K562 (cell line): ENCODE data around the gene NRM. TPM values are rescaled to one million over a fixed set of nuclear protein-coding genes. Genes with fewer than 3 reads are reported as not detected.

Source experiments
- CBX1 ChIP-seq: sonication (generic); IDR thresholded peaks from 2 replicates; pipeline ENCODE4 v1.6.1; 2016; ENCODE audit warnings: antibody characterized with exemption, low read depth, mild to moderate bottlenecking
- NFATC3 ChIP-seq: fragments of 450-650 bp; IDR thresholded peaks from 2 replicates; pipeline ENCODE4 v1.6.1; 2017; ENCODE audit warnings: mild to moderate bottlenecking
- NR2F6 ChIP-seq: fragments of 450-650 bp; formaldehyde crosslinking; IDR thresholded peaks from 2 replicates; pipeline ENCODE4 v1.4.0; 2020; ENCODE audit warnings: mild to moderate bottlenecking
- POLR2B ChIP-seq: fragments of 450-650 bp; IDR thresholded peaks from 2 replicates; pipeline ENCODE4 v1.6.1; 2018; ENCODE audit warnings: low read depth; ENCODE audit not compliant: partially characterized antibody
- PTTG1 ChIP-seq: fragments of 450-650 bp; IDR thresholded peaks from 2 replicates; pipeline ENCODE4 v1.6.1; 2016; ENCODE audit warnings: low read depth, mild to moderate bottlenecking, missing genetic modification characterization, missing compliant biosample characterization
- RBFOX2 ChIP-seq: fragments of 200-400 bp; formaldehyde crosslinking; IDR thresholded peaks from 2 replicates; pipeline ENCODE4 v1.6.1; 2017; ENCODE audit warnings: low read depth, mild to moderate bottlenecking, low read length, moderate library complexity
- RBM15 ChIP-seq: fragments of 200-400 bp; formaldehyde crosslinking; IDR thresholded peaks from 2 replicates; pipeline ENCODE4 v1.6.1; 2018; ENCODE audit warnings: mild to moderate bottlenecking, low read length, moderate library complexity; ENCODE audit not compliant: insufficient read depth
- TBP ChIP-seq: optimal IDR thresholded peaks from 2 replicates; pipeline ENCODE3; 2011; ENCODE audit warnings: low read depth, low read length, improper control_type of control experiment
- TCFL5 ChIP-seq: fragments of 250-450 bp; sonication (Bioruptor Pico); conservative IDR thresholded peaks from 2 replicates; pipeline ENCODE4 v1.6.1; 2021; ENCODE audit warnings: mild to moderate bottlenecking, moderate library complexity, matching md5 sums
- ZBED1 ChIP-seq: IDR thresholded peaks from 2 replicates; pipeline ENCODE4 v1.6.1; 2014
- ZNF57 ChIP-seq: fragments of 450-650 bp; formaldehyde crosslinking; IDR thresholded peaks from 2 replicates; pipeline ENCODE4 v1.4.0; 2020; ENCODE audit warnings: mild to moderate bottlenecking, moderate library complexity
- polyA plus RNA-seq, 8 experiments: library from polyadenylated mRNA; depleted of rRNA in 4 of 8; stranded (reverse) in 5 of 8; unstranded in 3 of 8; fragments of >200 nt; fragmentation: Nextera tagmentation in 2 of 8; fragmentation: Illumina TruSeq in 1 of 8; extraction: Ambion mirVana in 2 of 8; extraction: Trizol in 1 of 8; gene quantifications; 2 replicates each; pipeline versions ENCODE4 v1.2.1 to v1.2.3, GENCODE V29; 2011 to 2014; ENCODE audit warnings: inconsistent platforms in 1 of 8, missing spikeins in 1 of 8
- total RNA-seq, 7 experiments: library from RNA; depleted of rRNA in 6 of 7; stranded (reverse); fragments of >200 nt in 6 of 7; fragmentation: Illumina TruSeq in 2 of 7; extraction: Trizol in 2 of 7; gene quantifications; 2 replicates each; pipeline versions ENCODE4 v1.2.1 to v1.2.3, GENCODE V29; 2011 to 2021; ENCODE audit warnings: low replicate concordance in 1 of 7
- TF ChIP-seq, protein P1 (sequence below), 2 experiments: fragments of 450-650 bp; formaldehyde crosslinking in 1 of 2; IDR thresholded peaks; 2 replicates each; pipeline versions ENCODE4 v1.4.0 to v1.6.1; 2014 to 2020; ENCODE audit warnings: mild to moderate bottlenecking in 2 of 2, borderline replicate concordance in 1 of 2, low read depth in 1 of 2
- TF ChIP-seq, protein P2 (sequence below): fragments of 450-650 bp; formaldehyde crosslinking; IDR thresholded peaks from 2 replicates; pipeline ENCODE4 v1.4.0; 2020; ENCODE audit warnings: mild to moderate bottlenecking, moderate library complexity
- TF ChIP-seq, protein P3 (sequence below): sonication (generic); formaldehyde crosslinking; IDR thresholded peaks from 2 replicates; pipeline ENCODE4 v1.8.1; 2022; ENCODE audit warnings: missing genetic modification reagents
- TF ChIP-seq, protein P4 (sequence below): fragments of 250-450 bp; sonication (Bioruptor Pico); IDR thresholded peaks from 2 replicates; pipeline ENCODE4 v1.8.0; 2022; ENCODE audit warnings: inconsistent platforms

The NRM gene
- total and polyA plus RNA-seq, 9 of the 15 experiments (the other 6 are each of a cell fraction or from before 2014, with no cell fraction given): 9.7 to 58.2 (median 18.1) TPM

DNA sequence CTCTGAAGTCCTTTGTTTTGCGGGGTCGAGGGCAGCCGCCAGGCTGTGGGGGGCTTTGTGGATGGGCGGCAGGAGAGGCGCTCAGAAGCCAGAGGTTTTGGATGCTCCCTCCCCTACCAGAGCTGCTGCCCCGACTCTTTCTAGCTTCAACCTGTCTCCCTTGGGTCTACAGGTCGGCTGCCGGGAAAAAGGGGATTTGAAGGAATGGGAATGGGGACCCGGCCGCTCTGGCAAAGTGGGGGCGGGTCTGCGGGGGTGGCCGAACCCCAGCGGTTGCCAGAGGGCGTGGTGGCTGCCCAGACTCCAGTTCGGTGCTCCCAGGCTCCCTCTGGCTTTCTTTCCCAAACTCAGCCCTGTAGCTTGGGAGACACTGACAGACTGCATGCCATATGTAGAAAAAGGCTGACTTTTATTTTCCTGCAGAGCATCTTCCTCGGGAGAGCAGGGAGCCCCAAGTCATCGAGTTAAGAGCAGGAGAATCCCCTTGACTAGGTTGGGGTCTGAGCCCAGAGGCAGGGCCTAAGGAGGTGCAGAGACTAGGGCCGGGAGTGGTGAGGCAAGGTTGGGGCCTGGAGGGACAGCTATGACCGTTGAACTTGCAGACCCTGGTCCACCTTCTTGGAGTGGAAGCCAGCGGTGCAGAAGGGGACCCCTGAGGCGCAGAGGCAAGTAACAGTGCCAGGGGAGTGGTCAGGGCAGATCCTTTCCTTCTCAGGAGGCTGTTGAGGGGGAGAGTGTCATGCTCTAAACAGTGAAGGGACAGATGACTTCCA is 2.9 kb downstream of the NRM start (continued):
- TF ChIP-seq, protein P1, sequence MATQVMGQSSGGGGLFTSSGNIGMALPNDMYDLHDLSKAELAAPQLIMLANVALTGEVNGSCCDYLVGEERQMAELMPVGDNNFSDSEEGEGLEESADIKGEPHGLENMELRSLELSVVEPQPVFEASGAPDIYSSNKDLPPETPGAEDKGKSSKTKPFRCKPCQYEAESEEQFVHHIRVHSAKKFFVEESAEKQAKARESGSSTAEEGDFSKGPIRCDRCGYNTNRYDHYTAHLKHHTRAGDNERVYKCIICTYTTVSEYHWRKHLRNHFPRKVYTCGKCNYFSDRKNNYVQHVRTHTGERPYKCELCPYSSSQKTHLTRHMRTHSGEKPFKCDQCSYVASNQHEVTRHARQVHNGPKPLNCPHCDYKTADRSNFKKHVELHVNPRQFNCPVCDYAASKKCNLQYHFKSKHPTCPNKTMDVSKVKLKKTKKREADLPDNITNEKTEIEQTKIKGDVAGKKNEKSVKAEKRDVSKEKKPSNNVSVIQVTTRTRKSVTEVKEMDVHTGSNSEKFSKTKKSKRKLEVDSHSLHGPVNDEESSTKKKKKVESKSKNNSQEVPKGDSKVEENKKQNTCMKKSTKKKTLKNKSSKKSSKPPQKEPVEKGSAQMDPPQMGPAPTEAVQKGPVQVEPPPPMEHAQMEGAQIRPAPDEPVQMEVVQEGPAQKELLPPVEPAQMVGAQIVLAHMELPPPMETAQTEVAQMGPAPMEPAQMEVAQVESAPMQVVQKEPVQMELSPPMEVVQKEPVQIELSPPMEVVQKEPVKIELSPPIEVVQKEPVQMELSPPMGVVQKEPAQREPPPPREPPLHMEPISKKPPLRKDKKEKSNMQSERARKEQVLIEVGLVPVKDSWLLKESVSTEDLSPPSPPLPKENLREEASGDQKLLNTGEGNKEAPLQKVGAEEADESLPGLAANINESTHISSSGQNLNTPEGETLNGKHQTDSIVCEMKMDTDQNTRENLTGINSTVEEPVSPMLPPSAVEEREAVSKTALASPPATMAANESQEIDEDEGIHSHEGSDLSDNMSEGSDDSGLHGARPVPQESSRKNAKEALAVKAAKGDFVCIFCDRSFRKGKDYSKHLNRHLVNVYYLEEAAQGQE (IDR thresholded peaks at IDR 0.05; ENCODE audit: borderline replicate concordance): no peak
- TF ChIP-seq, protein P1 (CRISPR knock-in tag; IDR thresholded peaks at IDR 0.05; ENCODE audit: low read depth): no peak
- no peak for TF ChIP-seq RBM15
- TF ChIP-seq, protein P2, sequence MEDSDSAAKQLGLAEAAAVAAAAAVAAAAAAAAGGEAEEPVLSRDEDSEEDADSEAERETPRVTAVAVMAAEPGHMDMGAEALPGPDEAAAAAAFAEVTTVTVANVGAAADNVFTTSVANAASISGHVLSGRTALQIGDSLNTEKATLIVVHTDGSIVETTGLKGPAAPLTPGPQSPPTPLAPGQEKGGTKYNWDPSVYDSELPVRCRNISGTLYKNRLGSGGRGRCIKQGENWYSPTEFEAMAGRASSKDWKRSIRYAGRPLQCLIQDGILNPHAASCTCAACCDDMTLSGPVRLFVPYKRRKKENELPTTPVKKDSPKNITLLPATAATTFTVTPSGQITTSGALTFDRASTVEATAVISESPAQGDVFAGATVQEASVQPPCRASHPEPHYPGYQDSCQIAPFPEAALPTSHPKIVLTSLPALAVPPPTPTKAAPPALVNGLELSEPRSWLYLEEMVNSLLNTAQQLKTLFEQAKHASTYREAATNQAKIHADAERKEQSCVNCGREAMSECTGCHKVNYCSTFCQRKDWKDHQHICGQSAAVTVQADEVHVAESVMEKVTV (CRISPR knock-in tag): peak; percentile 35; the same call in 1 of the 2 replicates
- TF ChIP-seq TCFL5: no peak
- TF ChIP-seq CBX1: no peak
- TF ChIP-seq ZBED1: no peak
- no peak for TF ChIP-seq NFATC3
- TF ChIP-seq RBFOX2: peak; percentile 7
- no peak for TF ChIP-seq NR2F6 (CRISPR knock-in tag)
- TF ChIP-seq, protein P3, sequence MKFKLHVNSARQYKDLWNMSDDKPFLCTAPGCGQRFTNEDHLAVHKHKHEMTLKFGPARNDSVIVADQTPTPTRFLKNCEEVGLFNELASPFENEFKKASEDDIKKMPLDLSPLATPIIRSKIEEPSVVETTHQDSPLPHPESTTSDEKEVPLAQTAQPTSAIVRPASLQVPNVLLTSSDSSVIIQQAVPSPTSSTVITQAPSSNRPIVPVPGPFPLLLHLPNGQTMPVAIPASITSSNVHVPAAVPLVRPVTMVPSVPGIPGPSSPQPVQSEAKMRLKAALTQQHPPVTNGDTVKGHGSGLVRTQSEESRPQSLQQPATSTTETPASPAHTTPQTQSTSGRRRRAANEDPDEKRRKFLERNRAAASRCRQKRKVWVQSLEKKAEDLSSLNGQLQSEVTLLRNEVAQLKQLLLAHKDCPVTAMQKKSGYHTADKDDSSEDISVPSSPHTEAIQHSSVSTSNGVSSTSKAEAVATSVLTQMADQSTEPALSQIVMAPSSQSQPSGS (CRISPR knock-in tag): no peak
- TF ChIP-seq TBP: no peak
- no peak for TF ChIP-seq PTTG1 (tag)
- TF ChIP-seq, protein P4, sequence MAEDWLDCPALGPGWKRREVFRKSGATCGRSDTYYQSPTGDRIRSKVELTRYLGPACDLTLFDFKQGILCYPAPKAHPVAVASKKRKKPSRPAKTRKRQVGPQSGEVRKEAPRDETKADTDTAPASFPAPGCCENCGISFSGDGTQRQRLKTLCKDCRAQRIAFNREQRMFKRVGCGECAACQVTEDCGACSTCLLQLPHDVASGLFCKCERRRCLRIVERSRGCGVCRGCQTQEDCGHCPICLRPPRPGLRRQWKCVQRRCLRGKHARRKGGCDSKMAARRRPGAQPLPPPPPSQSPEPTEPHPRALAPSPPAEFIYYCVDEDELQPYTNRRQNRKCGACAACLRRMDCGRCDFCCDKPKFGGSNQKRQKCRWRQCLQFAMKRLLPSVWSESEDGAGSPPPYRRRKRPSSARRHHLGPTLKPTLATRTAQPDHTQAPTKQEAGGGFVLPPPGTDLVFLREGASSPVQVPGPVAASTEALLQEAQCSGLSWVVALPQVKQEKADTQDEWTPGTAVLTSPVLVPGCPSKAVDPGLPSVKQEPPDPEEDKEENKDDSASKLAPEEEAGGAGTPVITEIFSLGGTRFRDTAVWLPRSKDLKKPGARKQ: no peak
- no peak for TF ChIP-seq POLR2B
- TF ChIP-seq ZNF57: no peak
